GM23338 (cell line): Measurements from ENCODE around the gene SORL1-AS1.

Source experiments
- ATAC-seq: fragments of 200-7000 bp; cut with Tn5 transposase; 3 replicates; pipeline ENCODE4 v1.9.1; 2020
- DNase-seq: peaks from one replicate; pipeline ENCODE4 v3.0.0-alpha.2; 2015; ENCODE audit warnings: low spot score
- H2AFZ ChIP-seq: fragments of 200-600 bp; sonication (generic); 2 replicates; pipeline ENCODE4 v1.8.0; 2016; ENCODE audit warnings: antibody characterized with exemption, mild to moderate bottlenecking, moderate library complexity
- H3F3A ChIP-seq: fragments of 200-600 bp; sonication (generic); replicated peaks from 2 replicates; pipeline ENCODE4 v1.8.0; 2017; ENCODE audit warnings: antibody characterized with exemption, mixed run types, low read depth
- H3K27ac ChIP-seq: fragments of 200-600 bp; sonication (generic); 2 replicates; pipeline ENCODE4 v1.6.1; 2016; ENCODE audit warnings: low read depth
- H3K27me3 ChIP-seq: fragments of 200-600 bp; sonication (generic); 2 replicates; pipeline ENCODE4 v1.8.0; 2016; ENCODE audit warnings: mild to moderate bottlenecking, mixed run types, moderate library complexity; ENCODE audit not compliant: insufficient read depth
- H3K36me3 ChIP-seq: fragments of 200-600 bp; sonication (generic); 2 replicates; pipeline ENCODE4 v1.8.0; 2016; ENCODE audit warnings: mild to moderate bottlenecking; ENCODE audit not compliant: insufficient read depth
- H3K4me1 ChIP-seq: fragments of 200-600 bp; sonication (generic); 2 replicates; pipeline ENCODE4 v1.8.0; 2016; ENCODE audit warnings: mild to moderate bottlenecking, moderate library complexity; ENCODE audit not compliant: insufficient read depth
- H3K4me2 ChIP-seq: fragments of 200-600 bp; sonication (generic); 2 replicates; pipeline ENCODE4 v1.7.1; 2017; ENCODE audit warnings: mixed run types
- H3K4me3 ChIP-seq: fragments of 200-600 bp; sonication (generic); 2 replicates; pipeline ENCODE4 v1.6.1; 2016; ENCODE audit warnings: mixed run types
- H3K79me2 ChIP-seq: fragments of 200-600 bp; sonication (generic); replicated peaks from 2 replicates; pipeline ENCODE4 v1.8.0; 2017; ENCODE audit warnings: mild to moderate bottlenecking; ENCODE audit not compliant: insufficient read depth
- H3K9me2 ChIP-seq: fragments of 200-600 bp; sonication (generic); 2 replicates; pipeline ENCODE4 v1.8.0; 2017; ENCODE audit not compliant: insufficient read depth
- H4K20me1 ChIP-seq: fragments of 200-600 bp; sonication (generic); replicated peaks from 2 replicates; pipeline ENCODE4 v1.8.0; 2017; ENCODE audit warnings: mild to moderate bottlenecking; ENCODE audit not compliant: insufficient read depth
- H3K27ac Mint-ChIP-seq: 2 replicates; pipeline ENCODE4 v1.8.0; 2020; ENCODE audit warnings: inconsistent platforms, mild to moderate bottlenecking, moderate library complexity, mixed read lengths
- H3K27me3 Mint-ChIP-seq: 3 replicates; pipeline ENCODE4 v1.8.0; 2022; ENCODE audit warnings: low read depth, mild to moderate bottlenecking, moderate library complexity, mixed read lengths, inconsistent platforms; ENCODE audit not compliant: insufficient read depth, poor library complexity
- H3K36me3 Mint-ChIP-seq: 3 replicates; pipeline ENCODE4 v1.8.0; 2021; ENCODE audit warnings: low read depth, mild to moderate bottlenecking, inconsistent platforms, moderate library complexity, mixed read lengths
- H3K4me1 Mint-ChIP-seq: 3 replicates; pipeline ENCODE4 v1.8.0; 2020; ENCODE audit warnings: mild to moderate bottlenecking, inconsistent platforms, mixed read lengths
- H3K4me3 Mint-ChIP-seq: 3 replicates; pipeline ENCODE4 v1.8.0; 2021; ENCODE audit warnings: moderate library complexity, mild to moderate bottlenecking, inconsistent platforms, mixed read lengths
- H3K9me3 Mint-ChIP-seq: 3 replicates; pipeline ENCODE4 v1.8.0; 2020; ENCODE audit warnings: moderate library complexity, mild to moderate bottlenecking, inconsistent platforms, mixed read lengths
- CREB1 ChIP-seq: fragments of 250-450 bp; sonication (Bioruptor Pico); IDR thresholded peaks from 2 replicates; pipeline ENCODE4 v1.5.0; 2020; ENCODE audit warnings: low read depth, mild to moderate bottlenecking, moderate library complexity
- EZH2 ChIP-seq: fragments of 200-600 bp; sonication (generic); IDR thresholded peaks from one replicate; pipeline ENCODE4 v1.8.0; 2017; ENCODE audit warnings: antibody characterized with exemption, mild to moderate bottlenecking, low read depth; ENCODE audit not compliant: unreplicated experiment
- EZH2phosphoT487 ChIP-seq: fragments of 200-600 bp; sonication (generic); IDR thresholded peaks from one replicate; pipeline ENCODE4 v1.8.1; 2018; ENCODE audit warnings: antibody characterized with exemption; ENCODE audit not compliant: unreplicated experiment
- NANOG ChIP-seq: IDR thresholded peaks from 2 replicates; pipeline ENCODE4 v1.6.1; 2016; ENCODE audit warnings: antibody characterized with exemption, borderline replicate concordance
- POLR2AphosphoS5 ChIP-seq: IDR thresholded peaks from 2 replicates; pipeline ENCODE4 v1.6.1; 2016; ENCODE audit warnings: antibody characterized with exemption, low read depth
- STAT1 ChIP-seq: IDR thresholded peaks from one replicate; pipeline ENCODE4 v1.6.1; 2016; ENCODE audit warnings: antibody characterized with exemption; ENCODE audit not compliant: unreplicated experiment
- ZNF114 ChIP-seq: fragments of 250-450 bp; sonication (Bioruptor Pico); IDR thresholded peaks from 2 replicates; pipeline ENCODE4 v1.5.0; 2020; ENCODE audit warnings: mild to moderate bottlenecking, moderate library complexity
- ZNF331 ChIP-seq: fragments of 250-450 bp; sonication (Bioruptor Pico); IDR thresholded peaks from 2 replicates; pipeline ENCODE4 v1.5.0; 2020; ENCODE audit warnings: low read depth, mild to moderate bottlenecking, moderate library complexity
- TF ChIP-seq, protein P1 (sequence below): fragments of 250-450 bp; sonication (Bioruptor Pico); IDR thresholded peaks from 2 replicates; pipeline ENCODE4 v1.5.0; 2020; ENCODE audit warnings: mild to moderate bottlenecking, moderate library complexity
- TF ChIP-seq, protein P2 (sequence below), 2 experiments: fragments of 200-600 bp in 1 of 2; sonication (generic) in 1 of 2; conservative IDR thresholded peaks; 2 replicates each; pipeline versions ENCODE4 v1.5.1 to v1.6.1; 2016 to 2017; ENCODE audit warnings: antibody characterized with exemption in 2 of 2, low read depth in 2 of 2, mild to moderate bottlenecking in 2 of 2, moderate library complexity in 1 of 2
- TF ChIP-seq, protein P3 (sequence below): IDR thresholded peaks from 2 replicates; pipeline ENCODE4 v1.6.1; 2016; ENCODE audit warnings: antibody characterized with exemption

Gene SORL1-AS1

DNA sequence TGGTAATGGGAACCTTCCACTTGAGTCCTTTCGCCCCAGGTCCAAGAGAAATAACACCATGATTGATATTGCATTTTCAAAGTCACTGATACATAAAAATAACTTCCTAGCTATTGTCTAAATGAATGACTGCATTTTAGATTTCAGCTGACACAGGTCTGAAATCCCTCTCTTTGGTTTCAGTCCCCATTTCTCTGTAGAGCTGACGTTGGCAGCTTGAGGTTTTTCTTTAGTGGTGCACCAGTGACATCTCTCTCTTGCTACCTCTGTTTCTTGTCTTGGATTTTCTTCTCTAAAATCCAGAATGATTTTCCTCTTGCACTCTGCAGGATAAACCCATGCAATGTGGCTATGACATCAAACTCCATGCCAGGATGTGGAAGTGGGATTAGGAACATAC, 32.4 kb downstream of the SORL1-AS1 start (continued):
- TF ChIP-seq, protein P1, sequence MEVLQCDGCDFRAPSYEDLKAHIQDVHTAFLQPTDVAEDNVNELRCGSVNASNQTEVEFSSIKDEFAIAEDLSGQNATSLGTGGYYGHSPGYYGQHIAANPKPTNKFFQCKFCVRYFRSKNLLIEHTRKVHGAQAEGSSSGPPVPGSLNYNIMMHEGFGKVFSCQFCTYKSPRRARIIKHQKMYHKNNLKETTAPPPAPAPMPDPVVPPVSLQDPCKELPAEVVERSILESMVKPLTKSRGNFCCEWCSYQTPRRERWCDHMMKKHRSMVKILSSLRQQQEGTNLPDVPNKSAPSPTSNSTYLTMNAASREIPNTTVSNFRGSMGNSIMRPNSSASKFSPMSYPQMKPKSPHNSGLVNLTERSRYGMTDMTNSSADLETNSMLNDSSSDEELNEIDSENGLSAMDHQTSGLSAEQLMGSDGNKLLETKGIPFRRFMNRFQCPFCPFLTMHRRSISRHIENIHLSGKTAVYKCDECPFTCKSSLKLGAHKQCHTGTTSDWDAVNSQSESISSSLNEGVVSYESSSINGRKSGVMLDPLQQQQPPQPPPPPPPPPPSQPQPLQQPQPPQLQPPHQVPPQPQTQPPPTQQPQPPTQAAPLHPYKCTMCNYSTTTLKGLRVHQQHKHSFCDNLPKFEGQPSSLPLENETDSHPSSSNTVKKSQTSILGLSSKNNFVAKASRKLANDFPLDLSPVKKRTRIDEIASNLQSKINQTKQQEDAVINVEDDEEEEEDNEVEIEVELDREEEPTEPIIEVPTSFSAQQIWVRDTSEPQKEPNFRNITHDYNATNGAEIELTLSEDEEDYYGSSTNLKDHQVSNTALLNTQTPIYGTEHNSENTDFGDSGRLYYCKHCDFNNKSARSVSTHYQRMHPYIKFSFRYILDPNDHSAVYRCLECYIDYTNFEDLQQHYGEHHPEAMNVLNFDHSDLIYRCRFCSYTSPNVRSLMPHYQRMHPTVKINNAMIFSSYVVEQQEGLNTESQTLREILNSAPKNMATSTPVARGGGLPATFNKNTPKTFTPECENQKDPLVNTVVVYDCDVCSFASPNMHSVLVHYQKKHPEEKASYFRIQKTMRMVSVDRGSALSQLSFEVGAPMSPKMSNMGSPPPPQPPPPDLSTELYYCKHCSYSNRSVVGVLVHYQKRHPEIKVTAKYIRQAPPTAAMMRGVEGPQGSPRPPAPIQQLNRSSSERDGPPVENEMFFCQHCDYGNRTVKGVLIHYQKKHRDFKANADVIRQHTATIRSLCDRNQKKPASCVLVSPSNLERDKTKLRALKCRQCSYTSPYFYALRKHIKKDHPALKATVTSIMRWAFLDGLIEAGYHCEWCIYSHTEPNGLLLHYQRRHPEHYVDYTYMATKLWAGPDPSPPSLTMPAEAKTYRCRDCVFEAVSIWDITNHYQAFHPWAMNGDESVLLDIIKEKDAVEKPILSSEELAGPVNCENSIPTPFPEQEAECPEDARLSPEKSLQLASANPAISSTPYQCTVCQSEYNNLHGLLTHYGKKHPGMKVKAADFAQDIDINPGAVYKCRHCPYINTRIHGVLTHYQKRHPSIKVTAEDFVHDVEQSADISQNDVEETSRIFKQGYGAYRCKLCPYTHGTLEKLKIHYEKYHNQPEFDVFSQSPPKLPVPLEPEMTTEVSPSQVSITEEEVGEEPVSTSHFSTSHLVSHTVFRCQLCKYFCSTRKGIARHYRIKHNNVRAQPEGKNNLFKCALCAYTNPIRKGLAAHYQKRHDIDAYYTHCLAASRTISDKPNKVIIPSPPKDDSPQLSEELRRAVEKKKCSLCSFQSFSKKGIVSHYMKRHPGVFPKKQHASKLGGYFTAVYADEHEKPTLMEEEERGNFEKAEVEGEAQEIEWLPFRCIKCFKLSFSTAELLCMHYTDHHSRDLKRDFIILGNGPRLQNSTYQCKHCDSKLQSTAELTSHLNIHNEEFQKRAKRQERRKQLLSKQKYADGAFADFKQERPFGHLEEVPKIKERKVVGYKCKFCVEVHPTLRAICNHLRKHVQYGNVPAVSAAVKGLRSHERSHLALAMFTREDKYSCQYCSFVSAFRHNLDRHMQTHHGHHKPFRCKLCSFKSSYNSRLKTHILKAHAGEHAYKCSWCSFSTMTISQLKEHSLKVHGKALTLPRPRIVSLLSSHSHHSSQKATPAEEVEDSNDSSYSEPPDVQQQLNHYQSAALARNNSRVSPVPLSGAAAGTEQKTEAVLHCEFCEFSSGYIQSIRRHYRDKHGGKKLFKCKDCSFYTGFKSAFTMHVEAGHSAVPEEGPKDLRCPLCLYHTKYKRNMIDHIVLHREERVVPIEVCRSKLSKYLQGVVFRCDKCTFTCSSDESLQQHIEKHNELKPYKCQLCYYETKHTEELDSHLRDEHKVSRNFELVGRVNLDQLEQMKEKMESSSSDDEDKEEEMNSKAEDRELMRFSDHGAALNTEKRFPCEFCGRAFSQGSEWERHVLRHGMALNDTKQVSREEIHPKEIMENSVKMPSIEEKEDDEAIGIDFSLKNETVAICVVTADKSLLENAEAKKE = no peak
- no peak for TF ChIP-seq CREB1 (CRISPR knock-in tag)

DNA sequence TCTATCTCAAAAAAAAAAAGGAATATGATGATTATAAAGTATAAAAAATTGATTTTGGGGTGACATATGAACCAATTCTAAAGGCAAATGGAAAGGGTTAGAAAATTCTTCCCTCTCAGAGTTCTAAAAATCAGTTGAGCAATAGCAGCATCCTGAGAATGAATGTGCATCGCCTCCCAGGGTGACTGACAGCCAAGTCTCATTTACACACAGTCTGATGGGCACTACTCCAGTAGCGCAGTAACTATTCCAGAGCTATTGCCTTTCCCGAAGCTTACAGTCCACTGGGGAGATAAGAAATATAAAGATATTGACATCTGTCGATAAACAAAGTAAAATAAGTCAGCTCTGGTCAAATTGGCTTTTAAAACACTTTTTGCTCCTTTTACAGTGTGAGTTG, 32.9 kb downstream of the SORL1-AS1 start:
- H3K36me3 ChIP-seq = no peaks in the 10 kb centered on the region
- H3K27ac Mint-ChIP-seq = no peak overlapping the region
- no peaks in the 10 kb centered on the region for H4K20me1 ChIP-seq
- peaks cover 7% of the 10 kb centered on the region for H3K4me1 ChIP-seq
- ATAC-seq = no peak
- TF ChIP-seq, protein P2, sequence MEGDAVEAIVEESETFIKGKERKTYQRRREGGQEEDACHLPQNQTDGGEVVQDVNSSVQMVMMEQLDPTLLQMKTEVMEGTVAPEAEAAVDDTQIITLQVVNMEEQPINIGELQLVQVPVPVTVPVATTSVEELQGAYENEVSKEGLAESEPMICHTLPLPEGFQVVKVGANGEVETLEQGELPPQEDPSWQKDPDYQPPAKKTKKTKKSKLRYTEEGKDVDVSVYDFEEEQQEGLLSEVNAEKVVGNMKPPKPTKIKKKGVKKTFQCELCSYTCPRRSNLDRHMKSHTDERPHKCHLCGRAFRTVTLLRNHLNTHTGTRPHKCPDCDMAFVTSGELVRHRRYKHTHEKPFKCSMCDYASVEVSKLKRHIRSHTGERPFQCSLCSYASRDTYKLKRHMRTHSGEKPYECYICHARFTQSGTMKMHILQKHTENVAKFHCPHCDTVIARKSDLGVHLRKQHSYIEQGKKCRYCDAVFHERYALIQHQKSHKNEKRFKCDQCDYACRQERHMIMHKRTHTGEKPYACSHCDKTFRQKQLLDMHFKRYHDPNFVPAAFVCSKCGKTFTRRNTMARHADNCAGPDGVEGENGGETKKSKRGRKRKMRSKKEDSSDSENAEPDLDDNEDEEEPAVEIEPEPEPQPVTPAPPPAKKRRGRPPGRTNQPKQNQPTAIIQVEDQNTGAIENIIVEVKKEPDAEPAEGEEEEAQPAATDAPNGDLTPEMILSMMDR (conservative IDR thresholded peaks at IDR 0.05; ENCODE audit: low read depth in 2 of 2) = no peak
- TF ChIP-seq EZH2phosphoT487 (no peak), NANOG (no peak), CREB1 (CRISPR knock-in tag) (no peak), EZH2 (no peak), ZNF114 (no peak), ZNF331 (CRISPR knock-in tag) (no peak), POLR2AphosphoS5 (no peak), STAT1 (no peak)
- TF ChIP-seq, protein P3, sequence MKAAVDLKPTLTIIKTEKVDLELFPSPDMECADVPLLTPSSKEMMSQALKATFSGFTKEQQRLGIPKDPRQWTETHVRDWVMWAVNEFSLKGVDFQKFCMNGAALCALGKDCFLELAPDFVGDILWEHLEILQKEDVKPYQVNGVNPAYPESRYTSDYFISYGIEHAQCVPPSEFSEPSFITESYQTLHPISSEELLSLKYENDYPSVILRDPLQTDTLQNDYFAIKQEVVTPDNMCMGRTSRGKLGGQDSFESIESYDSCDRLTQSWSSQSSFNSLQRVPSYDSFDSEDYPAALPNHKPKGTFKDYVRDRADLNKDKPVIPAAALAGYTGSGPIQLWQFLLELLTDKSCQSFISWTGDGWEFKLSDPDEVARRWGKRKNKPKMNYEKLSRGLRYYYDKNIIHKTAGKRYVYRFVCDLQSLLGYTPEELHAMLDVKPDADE = no peak
- no peaks in the 10 kb centered on the region for H3K36me3 Mint-ChIP-seq
- no peaks in the 10 kb centered on the region for H3K27me3 ChIP-seq
- no peaks in the 10 kb centered on the region for H3K79me2 ChIP-seq
- no peak overlapping the region for H3K4me3 ChIP-seq
- peaks cover 13% of the 10 kb centered on the region for H3K9me2 ChIP-seq
- peaks cover 3% of the 10 kb centered on the region; the same call in 1 of the 3 replicates for H3K9me3 Mint-ChIP-seq
- H3K27ac ChIP-seq = no peak overlapping the region
- H3K4me2 ChIP-seq = no peak overlapping the region
- DNase-seq = no peak
- peaks cover 17% of the 10 kb centered on the region for H3K4me1 Mint-ChIP-seq
- no peak overlapping the region for H3K4me3 Mint-ChIP-seq
- no peak overlapping the region for H2AFZ ChIP-seq
- H3K27me3 Mint-ChIP-seq = peaks cover 2% of the 10 kb centered on the region
- no peaks in the 10 kb centered on the region for H3F3A ChIP-seq
